Measurements from ENCODE around the gene TM4SF4.

TM4SF4 gene

DNA sequence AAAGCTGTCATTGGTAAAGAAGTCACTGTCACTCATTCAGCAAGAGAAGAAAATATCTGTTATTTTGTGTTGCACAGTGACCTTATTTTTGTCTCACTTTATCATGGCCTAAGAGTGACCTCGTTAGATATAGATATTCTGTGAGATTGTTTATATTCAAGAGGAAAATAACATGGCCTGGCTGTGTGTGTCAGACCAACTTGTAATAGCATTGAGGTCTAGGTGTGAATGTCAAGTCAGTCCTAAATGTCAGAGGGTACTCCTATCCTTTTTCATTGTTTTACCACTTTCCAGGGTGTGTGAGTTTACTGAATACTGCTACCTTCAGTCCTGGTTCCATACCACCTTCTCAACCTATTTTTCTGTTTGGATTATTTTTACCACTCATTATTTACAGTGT, 18.5 kb upstream of the TM4SF4 start:
- DNase-seq: no peak

DNA sequence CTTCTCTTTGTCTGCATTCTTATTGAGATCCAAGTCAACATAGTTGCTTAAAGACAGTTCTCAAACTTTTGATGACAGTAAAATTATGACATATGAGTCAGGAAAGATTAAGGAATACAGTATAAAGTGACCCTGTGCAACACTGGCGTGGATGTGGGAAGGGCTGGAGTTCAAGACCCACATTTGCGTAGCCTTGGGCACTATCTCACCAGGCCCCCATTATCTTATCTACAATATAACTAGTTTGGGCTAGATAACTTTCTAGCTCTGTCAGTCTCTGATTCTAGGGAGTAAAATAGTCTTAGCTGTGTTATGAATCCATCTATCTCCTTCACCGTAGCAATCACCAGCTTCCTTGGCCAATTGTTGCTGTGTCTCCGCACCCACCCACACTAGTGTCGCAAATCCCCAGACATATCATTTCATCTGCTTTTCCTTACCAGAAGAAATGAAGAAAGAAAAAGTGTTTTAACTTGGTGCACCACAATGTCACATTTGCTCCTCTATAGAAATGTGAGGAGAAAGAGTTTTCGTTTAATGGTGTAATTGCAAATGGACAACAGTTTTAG, 14.9 kb upstream of the TM4SF4 start:
- no peak for DNase-seq

DNA sequence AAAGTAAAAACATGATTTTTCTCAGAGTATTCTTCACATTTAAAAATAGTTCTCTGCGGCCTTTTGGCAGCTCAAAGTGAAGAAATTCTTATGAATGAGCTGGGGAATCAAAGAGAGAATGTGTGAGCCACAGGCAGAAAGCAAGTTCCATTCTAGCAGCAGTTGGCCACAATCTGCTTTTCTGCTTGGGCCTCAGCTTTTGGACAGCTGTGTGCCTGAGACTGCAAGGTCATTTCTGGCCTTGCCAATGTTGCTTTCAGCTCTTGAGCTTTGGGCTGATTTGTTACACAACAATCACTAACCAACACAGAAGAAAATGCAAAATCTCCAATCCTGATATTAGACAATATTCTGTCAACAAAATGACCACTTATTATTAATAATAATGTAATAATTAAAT, 14.4 kb upstream of the TM4SF4 start:
- DNase-seq: no peak

DNA sequence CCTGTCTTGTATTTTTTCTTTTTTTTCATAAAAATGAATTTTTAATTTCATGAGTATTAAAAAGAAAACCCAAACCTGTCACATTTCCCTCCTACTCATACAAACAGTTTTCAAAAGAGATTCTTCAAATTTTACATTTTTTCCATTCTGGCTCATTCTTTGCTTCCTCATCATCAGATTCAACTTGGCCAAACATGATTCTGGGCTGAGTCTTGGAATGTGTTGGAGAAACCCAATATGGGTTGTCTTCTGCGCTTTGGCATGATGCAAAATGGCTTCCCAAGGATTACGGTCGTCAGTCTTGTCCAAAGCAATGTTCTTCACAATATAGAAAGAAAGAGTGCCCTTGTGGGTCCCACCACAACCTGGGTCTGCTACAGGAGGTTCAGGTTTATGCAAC, 12.4 kb upstream of the TM4SF4 start:
- no peak for DNase-seq

DNA sequence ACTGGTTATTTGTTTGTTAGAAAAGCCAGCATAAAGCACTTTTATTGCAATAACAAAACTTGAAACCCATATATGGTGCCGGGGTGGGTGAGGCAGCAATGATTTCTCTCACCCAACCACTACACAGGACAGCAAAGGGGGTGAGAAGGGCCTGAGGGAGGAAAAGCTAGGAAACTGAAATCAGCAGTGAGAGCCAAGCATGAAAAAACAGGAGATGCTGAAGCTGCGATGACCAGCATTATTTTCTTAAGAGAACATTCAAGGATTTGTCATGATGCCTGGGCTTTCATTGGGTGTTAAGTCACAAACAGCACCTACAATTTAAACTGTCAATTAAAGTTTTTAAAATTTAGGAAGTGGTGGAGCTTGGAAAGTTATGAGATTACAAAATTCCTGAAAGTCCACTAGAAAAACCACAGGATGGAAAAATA, 11.9 kb upstream of the TM4SF4 start:
- DNase-seq: no peak

DNA sequence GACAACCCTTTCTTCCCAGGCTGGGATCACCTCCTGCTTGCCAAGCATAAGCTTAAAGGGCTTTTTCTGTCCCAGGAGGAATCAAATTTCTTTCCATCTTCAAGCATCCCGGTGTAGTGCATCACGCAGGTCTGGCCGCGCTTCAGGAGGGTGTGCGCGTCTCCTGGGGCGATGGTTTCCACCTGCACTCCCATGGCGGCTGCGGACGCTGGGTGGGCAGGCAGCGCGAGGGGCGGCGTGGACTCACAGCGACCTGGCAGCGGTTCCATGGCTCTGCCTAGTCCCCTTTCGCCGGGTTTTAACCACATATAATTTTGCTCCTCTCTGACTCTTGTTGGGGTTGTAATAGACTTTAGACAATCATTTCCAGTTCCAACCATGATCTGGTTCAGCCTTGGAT, 10.6 kb upstream of the TM4SF4 start:
- DNase-seq: no peak

DNA sequence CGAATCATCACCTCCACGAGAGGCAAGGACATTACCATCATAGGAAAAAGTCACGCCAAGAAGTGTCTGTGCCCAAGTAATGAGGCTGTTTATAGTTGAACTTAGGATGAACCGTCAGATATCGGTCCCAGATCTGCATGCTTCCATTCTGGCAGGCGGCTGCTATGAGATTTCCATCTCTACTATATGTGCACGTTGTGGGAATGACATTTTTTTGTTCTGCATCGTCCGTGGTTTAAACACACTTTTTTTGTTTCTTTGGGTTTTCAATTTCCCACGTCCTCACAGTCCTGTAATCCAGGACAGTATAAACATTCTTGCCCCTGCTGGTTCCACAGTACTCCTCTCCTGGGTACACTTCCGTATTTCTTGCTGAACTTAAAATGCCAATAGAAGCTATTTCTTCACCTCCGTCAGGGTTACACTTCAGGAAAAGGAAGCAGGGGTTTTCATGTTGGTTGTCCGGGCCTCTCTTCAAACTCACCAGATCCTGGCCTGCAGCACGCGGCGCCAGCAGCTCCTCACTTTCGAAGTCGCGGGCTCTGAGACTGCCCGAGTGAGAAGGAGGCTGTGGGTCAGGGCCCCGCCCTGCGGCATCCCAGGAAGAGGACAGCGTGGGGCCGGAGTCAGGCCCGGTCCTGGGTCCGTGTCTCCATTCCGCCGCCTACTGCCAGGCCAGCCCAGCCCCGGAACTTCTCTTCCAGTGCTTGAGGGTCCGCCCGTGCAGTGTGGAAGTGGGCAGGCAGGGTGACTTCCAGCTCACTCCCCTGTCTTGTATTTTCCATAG, 9.8 kb upstream of the TM4SF4 start:
- DNase-seq: peak; percentile 36 to 50

DNA sequence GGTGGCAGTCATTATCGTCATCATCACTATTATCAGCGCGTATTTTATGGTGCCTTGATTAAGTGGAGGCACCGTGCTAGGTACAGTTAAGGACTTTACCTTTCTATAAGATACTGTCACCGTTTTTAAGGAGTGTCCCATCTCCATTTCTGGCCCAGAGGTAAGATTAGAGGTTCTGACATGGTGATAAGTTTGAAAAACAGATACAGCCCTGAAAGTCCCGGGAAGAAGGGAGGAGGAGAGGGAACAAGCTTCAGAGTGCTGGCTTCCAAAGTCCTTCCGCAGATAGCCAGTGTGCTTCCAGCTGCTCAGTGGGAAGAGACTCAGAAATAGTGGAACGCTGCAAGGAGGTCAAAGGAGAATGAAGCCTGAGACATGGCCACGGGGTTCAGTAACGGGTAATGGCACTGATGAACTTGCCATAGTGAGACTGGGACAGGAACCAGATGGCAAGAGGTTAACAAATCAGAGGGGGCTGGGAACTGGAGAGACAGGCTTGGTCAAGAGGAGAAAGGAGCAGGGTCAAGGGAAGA, 9.1 kb upstream of the TM4SF4 start:
- no peak for DNase-seq

DNA sequence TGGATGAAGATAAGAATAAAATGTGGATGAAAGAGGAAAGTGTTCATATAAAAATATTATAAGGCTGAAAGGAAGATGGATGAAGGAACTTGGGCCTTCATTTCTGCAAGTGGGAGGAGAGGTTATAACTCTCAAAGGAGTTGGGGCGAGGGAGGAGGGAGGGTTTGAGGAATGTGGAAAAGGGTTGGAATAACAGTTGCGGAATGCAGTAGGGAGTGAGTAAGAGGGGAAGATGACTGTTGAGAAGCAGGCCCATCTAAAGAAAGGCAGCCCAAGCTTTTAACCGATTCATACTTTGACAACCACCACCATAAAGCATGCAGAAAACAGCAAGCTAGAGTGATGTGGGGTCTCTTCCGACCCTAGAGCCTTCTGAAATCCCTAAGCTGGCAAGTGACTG, 8.3 kb upstream of the TM4SF4 start:
- DNase-seq: no peak

DNA sequence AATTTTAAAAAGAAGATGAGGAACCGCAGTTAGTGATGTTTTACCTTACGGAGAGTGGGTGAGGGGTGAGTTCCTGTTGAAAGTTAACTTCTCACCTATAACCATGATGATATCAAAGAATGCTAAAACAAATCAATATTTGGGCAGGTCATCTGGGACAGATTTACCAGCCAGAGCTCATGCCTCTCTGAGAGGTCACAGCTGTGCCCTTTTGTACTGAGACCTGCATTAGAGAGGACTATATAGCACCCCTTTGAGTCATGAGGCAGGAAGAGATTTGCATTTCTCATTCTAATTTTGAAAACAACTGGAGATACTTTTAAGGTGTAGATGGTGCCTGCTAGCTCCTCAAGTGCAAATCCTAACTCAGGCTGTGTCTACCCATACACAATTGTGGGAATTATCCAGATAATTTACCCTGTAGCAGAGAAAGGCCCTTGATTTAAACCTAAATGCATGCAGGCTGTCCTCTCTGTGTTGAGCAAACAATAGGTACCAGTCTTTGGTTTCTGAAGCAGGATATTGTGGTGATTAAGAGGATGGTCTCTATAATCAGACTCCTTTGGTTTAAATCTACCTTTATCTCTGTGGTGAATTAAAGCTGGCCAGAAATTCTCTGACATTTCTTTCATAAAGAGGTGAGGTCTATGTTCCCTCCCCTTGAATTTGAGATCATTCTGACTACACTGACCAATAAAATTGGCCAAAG, 5.8 kb upstream of the TM4SF4 start:
- DNase-seq: no peak

DNA sequence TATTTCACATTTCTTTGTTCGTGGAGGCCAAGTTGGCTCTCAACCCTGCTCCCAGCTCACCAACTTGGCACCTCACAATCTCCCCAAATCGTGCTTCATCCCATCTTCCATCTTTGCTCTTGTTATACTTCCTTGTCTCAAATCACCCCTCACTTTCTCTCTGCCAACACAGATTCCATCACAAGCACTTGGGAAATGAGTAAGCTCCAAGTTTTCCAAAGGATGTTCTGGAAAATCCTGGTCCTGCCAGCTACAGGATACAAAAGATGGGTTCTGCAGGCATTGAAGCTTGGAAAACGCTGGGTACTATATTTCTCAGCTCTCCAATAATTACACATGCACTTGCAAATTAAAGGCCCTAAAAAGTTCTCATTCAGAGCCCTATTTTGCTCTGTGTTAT, 4.1 kb upstream of the TM4SF4 start:
- DNase-seq: no peak

DNA sequence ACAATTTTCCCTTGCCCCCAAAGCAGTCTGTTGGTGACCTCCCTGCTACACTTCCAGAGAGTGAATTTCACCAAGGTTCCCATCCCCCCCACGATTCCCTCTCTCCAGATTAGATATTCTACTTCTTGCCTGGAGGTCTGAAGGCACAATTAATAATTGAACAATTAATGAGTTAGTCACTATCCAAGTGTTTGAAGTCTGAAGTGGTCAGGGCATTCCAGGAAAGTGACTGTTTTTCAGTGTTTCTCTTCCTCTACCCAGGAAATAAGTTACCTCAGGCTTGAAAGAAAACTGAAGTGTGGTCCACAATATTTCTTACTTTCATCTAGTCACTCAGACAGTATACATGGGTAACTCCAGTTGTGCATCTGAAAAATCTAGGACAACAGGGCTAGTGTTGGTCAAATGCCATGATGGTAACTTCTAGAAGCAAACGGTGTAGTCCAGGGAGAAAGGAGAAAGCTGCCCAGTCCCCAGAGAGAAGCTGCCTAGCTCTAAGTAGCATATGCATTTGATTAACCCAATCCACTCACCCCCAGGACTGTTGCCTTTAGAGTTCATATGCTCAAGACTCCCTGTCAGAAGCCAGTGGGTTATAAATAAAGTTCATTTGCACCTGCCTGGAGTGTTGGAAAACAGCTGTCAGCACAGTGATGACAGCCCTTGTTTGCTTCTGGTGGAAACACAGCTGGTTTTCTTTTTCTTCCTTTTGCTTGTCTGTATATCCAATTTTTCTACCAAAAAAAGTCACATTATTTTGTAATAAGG, 2.3 kb upstream of the TM4SF4 start:
- DNase-seq: no peak

DNA sequence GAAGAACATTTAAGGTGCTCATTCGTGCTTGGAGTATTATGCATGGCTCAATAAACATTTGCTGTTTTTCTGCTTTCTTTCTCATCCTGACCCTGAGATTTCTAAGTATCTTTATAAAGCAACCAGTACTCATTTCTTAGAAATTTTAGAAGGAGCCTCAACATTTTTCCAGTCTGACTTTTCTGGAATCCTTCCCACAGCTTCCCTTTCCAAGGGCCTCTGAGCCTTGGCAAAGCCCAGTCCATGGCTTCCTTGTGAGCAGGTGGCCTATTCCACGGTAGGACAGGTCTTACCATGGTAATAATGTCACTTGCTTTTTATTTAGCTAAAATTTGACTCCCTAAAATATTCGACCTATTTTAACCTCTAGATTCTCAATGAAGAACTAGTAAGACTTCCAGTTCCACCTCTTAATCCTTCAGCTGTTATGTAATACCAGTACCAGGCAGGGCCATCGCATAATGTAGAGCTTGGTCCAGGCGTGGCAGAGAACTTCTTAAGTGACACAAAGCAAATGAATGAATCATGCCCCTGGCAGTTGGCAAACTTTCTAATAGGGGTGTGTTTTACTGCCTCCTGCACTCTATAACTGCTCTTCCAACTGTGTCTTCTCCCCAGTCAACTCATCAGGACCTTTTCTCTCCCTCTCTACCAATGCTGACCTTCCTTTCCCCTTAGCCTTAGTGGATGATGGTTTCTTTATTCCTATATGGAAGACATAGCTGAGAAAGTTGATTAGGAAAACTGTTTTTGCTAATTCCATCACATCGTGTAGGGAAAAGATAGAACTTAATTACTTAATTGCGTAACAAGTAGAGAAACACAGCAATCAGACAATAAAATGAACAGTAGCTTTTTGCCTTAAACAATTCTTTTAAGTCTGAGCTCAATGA, 894 bp upstream of the TM4SF4 start:
- DNase-seq: peak; percentile 58 to 90

DNA sequence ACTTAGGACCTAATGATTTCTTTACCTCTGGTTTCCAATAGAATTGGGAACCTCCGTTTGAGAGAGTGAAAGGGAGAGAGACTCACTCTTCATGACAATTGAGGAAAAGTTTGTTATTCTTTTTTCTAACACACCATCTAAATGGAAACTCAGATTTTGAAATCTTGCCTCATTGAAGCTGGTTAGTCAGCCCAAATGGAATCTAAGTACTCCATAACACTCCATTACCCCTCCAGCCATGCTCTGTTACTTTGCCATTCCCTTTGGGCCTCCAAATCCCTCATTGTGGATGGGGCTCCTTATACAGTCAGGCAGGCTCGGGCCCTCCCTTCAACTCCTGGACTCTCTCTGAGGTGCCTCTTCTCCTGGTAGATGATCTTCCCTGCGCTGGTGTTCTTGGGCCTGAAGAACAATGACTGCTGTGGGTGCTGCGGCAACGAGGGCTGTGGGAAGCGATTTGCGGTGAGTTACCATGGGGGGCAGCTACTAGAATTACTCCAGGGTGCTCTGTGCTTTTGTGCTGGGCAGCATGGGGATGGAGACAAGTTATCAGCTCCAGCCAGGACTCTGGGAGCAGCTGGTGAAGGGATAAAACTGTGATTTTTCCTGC, 1.1 kb downstream of the TM4SF4 start:
- no peak for DNase-seq

DNA sequence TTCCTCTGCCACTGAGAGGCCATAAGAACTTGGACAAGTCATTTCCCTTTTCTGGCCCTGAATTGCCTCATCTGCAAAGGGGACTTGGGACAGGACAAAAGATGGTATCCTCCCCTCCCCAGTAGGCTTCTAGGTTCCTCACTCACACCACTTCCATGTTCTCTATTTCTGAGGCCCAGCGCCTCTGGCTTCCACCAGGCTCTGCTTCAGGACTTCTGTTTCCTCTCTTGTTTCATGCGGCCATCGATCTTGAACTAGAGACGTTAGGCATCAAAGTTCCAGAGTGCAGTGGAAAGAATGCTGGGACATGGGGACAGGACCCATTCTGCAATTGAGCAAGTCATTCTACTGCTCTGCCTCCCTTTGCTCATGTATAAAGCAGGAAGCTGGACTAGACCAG, 1.7 kb downstream of the TM4SF4 start:
- peak; percentile 71 to 81 for DNase-seq

DNA sequence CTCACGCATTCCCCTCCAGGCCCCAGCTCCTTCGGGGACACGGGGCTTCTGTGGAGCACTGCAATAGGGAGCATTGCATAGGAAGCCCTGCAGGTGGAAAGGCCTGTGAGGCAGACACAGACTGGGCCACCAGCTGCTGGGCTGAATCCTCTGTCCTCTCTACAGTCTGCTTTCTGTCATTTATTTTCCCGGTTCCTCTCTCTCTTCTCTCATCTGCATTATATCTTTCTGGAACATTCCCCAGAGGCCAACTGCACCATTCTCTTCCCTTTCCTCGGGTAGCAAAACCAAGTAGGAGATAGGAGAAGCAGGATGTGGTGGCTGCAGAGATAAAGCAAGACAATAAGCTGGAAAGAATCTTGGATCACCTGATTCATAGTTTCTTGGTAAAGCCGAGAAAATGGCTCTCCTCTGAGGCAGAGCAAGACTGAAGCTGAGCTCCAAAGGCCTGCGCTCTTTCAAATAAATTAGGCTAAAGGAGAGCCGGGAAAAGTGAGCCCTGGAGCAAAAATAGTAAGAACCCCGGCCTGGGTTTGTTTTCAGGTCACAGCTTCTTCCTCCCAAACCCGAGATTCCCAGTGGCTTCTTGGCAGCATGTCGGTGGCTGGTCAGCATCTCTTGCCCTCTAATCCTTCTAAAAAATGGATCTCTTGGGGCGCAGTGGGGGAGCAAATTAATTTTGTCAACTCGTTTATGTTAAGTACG, 5.3 kb downstream of the TM4SF4 start:
- no peak for DNase-seq

DNA sequence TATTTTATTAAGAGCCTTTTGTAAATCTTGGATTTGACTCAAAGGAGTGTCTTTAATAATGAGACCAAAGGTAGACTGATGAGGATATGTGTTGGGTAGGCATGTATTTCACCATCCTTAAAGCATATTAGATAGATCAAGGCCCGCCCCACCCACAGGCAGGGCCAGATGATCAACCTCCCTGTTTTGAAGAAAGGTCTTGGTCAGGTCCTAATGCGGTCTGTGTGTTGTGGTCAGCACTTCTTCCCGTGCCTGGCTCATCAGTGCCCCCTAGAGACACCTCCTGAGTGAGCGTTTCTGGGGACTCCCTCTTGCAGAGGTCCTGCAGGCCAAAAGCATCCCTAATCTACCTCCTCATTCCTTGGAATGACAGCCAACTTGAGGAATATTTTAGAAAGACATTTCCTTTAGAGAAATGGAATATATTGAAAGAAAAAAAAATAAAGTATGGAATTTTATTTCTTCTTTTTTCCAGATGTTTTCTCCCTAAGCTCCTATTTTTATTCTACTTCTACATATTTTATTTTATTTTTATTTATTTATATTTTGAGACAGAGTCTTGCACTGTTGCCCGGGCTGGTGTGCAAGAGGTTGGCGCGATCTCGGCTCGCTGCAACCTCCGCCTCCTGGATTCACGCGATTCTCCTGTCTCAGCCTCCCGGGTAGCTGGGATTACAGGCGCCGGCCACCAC, 6.0 kb downstream of the TM4SF4 start:
- DNase-seq: peak; percentile 80 to 81

DNA sequence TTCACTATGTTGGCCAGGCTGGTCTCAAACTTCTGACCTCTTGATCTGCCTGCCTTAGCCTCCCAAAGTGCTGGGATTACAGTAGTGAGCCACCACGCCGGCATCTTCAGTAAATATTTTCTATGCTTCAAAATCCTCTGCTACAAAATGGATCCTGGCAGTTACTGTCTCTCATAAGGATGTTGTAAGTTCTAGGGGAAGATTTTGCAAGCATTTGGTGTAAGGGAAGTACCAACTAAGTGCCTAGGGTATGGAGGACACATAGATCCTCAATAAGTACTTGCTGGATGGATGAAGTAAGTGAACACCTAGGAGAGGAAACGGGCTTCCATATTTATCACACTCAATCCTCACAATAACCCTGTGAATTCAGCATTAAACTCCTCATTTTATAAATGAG, 6.6 kb downstream of the TM4SF4 start:
- peak; percentile 40 to 67 for DNase-seq

DNA sequence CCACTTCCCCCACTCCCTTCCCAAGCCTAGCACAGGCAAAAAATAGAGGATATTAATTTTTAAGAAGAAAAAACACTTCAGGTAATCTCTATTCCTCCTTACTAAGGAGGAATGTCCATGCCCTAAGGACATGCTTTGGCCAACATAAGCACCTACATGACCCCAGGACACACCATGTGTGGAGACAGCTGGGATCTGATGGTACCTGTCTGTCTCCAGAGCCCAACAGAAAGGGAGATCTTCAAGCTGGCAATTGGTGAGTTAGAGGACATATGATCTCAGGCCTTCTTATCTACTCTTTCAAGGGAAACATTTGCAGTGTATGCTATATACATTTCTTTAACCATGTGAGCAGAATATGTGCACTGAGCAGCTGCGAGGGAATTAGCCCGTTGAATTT, 7.0 kb downstream of the TM4SF4 start:
- no peak for DNase-seq

DNA sequence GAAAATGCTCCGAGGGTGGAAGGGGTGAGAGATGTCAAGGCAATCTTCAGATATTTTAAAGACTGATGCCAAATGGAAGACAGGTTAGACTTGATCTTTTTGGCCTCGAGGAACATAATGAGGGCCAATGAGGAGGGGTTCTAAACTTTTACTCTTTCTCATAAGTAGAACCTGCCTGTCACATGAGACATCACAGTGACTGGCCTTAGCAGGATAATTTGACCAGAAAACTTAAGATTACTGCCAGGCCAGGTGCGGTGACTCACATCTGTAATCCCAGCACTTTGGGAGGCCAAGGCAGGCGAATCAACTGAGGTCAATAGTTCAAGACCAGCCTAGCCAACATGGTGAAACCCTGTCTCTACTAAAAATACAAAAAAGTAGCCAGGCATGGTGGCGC, 12.2 kb downstream of the TM4SF4 start:
- no peak for DNase-seq
